GM18907 (cell line): ENCODE results near the gene PLCL2.

Experiments
- ATAC-seq: cut with Tn5 transposase; IDR thresholded peaks from one replicate; pipeline ENCODE4 v1.9.1; 2021; ENCODE audit warnings: mild to moderate bottlenecking, moderate library complexity; ENCODE audit not compliant: unreplicated experiment

Gene PLCL2

GRCh38 chr3:17003457-17003856 lies 118.7 kb downstream of the PLCL2 start:
- no peak for ATAC-seq

GRCh38 chr3:17006132-17006852 lies 121.5 kb downstream of the PLCL2 start:
- no peak for ATAC-seq

GRCh38 chr3:17007284-17007683 lies 122.5 kb downstream of the PLCL2 start:
- ATAC-seq = no peak

- ATAC-seq = no peak
Measured at GRCh38 chr3:17009826-17010225, 125.1 kb downstream of the PLCL2 start.

GRCh38 chr3:17011728-17012338 lies 127.1 kb downstream of the PLCL2 start:
- no peak for ATAC-seq

GRCh38 chr3:17013050-17013449 lies 128.3 kb downstream of the PLCL2 start:
- ATAC-seq = no peak

- no peak for ATAC-seq
Measured at GRCh38 chr3:17013571-17013970, 128.8 kb downstream of the PLCL2 start.

GRCh38 chr3:17014284-17014683 lies 129.5 kb downstream of the PLCL2 start:
- no peak for ATAC-seq

GRCh38 chr3:17014709-17015108 lies 130.0 kb downstream of the PLCL2 start:
- ATAC-seq = no peak

GRCh38 chr3:17021614-17022013 lies 136.9 kb downstream of the PLCL2 start:
- ATAC-seq = no peak

- peak; percentile 95 for ATAC-seq
Measured at GRCh38 chr3:17023006-17023664, 138.4 kb downstream of the PLCL2 start.

- ATAC-seq = no peak
Measured at GRCh38 chr3:17025594-17026139, 140.9 kb downstream of the PLCL2 start.

GRCh38 chr3:17027318-17027717 lies 142.6 kb downstream of the PLCL2 start:
- no peak for ATAC-seq

GRCh38 chr3:17028363-17028762 lies 143.6 kb downstream of the PLCL2 start:
- no peak for ATAC-seq

GRCh38 chr3:17030438-17030837 lies 145.7 kb downstream of the PLCL2 start:
- ATAC-seq = no peak

GRCh38 chr3:17030956-17031652 lies 146.3 kb downstream of the PLCL2 start:
- ATAC-seq = no peak

GRCh38 chr3:17032407-17033034 lies 147.8 kb downstream of the PLCL2 start:
- ATAC-seq = no peak

GRCh38 chr3:17033516-17034168 lies 148.9 kb downstream of the PLCL2 start:
- ATAC-seq = no peak

- no peak for ATAC-seq
Measured at GRCh38 chr3:17035033-17035432, 150.3 kb downstream of the PLCL2 start.

- no peak for ATAC-seq
Measured at GRCh38 chr3:17035966-17036365, 151.2 kb downstream of the PLCL2 start.
